Coronary artery (tissue), 2 donors: Measurements from ENCODE around the gene BRINP3.

Source experiments
- DNase-seq: peaks from one replicate; pipeline ENCODE4 v3.0.0-alpha.2; 2017; ENCODE audit warnings: low spot score
- H3K27ac ChIP-seq, 2 donors: fragments of 200-600 bp; sonication (generic); one replicate each; pipeline ENCODE4 v1.5.1; 2016 to 2019
- H3K4me3 ChIP-seq: fragments of 200-600 bp; sonication (generic); 2 replicates; pipeline ENCODE4 v1.5.1; 2016; ENCODE audit warnings: mild to moderate bottlenecking, moderate library complexity
- CTCF ChIP-seq: fragments of 200-600 bp; sonication (generic); IDR thresholded peaks from one replicate; pipeline ENCODE4 v1.5.1; 2019; ENCODE audit warnings: antibody characterized with exemption

BRINP3 gene

GRCh38 chr1:190455631-190456030, 22.0 kb downstream of the BRINP3 start:
- Histone ChIP-seq H3K4me3 (no peak overlapping the region), H3K27ac (no peak overlapping the region)
- DNase-seq, result no peak
- no peak for TF ChIP-seq CTCF

GRCh38 chr1:190453550-190453949, 24.1 kb downstream of the BRINP3 start:
- no peak overlapping the region for H3K4me3 ChIP-seq
- no peak for DNase-seq

GRCh38 chr1:190452272-190452848, 25.3 kb downstream of the BRINP3 start:
- H3K4me3 ChIP-seq, result no peak overlapping the region
- no peak for TF ChIP-seq CTCF
- no peak for DNase-seq
- H3K27ac ChIP-seq, result no peak overlapping the region

More at GRCh38 chr1:190453550-190453949, 24.1 kb downstream of the BRINP3 start:
- no peak overlapping the region for H3K27ac ChIP-seq
- no peak for TF ChIP-seq CTCF

- TF ChIP-seq CTCF, result no peak
- Histone ChIP-seq H3K27ac (no peak overlapping the region), H3K4me3 (no peak overlapping the region)
- no peak for DNase-seq
Observed at GRCh38 chr1:190444464-190444863, 33.2 kb downstream of the BRINP3 start.

GRCh38 chr1:190439447-190439846, 38.2 kb downstream of the BRINP3 start:
- no peak for TF ChIP-seq CTCF
- no peak overlapping the region for H3K27ac ChIP-seq
- no peak for DNase-seq
- H3K4me3 ChIP-seq, result no peak overlapping the region

- no peak for TF ChIP-seq CTCF
- no peak for DNase-seq
- Histone ChIP-seq H3K27ac (no peak overlapping the region), H3K4me3 (no peak overlapping the region)
Observed at GRCh38 chr1:190436615-190437014, 41.0 kb downstream of the BRINP3 start.

- no peak overlapping the region for H3K4me3 ChIP-seq
- no peak overlapping the region for H3K27ac ChIP-seq
- no peak for TF ChIP-seq CTCF
- no peak for DNase-seq
Observed at GRCh38 chr1:190429932-190430331, 47.7 kb downstream of the BRINP3 start.
